DND-41 (cell line): ENCODE results near the gene PSMC3.

Source experiments
- CTCF ChIP-seq: IDR thresholded peaks from 2 replicates; pipeline ENCODE4 v1.5.1; 2012; ENCODE audit warnings: borderline replicate concordance, low read length, moderate library complexity, mild to moderate bottlenecking; ENCODE audit not compliant: poor library complexity, severe bottlenecking; ENCODE audit errors: extremely low read depth
- EZH2 ChIP-seq: IDR thresholded peaks from 3 replicates; pipeline ENCODE4 v1.6.1; 2012; ENCODE audit warnings: borderline replicate concordance, low read depth, mild to moderate bottlenecking, moderate library complexity, low read length, inconsistent platforms; ENCODE audit not compliant: severe bottlenecking

DNA sequence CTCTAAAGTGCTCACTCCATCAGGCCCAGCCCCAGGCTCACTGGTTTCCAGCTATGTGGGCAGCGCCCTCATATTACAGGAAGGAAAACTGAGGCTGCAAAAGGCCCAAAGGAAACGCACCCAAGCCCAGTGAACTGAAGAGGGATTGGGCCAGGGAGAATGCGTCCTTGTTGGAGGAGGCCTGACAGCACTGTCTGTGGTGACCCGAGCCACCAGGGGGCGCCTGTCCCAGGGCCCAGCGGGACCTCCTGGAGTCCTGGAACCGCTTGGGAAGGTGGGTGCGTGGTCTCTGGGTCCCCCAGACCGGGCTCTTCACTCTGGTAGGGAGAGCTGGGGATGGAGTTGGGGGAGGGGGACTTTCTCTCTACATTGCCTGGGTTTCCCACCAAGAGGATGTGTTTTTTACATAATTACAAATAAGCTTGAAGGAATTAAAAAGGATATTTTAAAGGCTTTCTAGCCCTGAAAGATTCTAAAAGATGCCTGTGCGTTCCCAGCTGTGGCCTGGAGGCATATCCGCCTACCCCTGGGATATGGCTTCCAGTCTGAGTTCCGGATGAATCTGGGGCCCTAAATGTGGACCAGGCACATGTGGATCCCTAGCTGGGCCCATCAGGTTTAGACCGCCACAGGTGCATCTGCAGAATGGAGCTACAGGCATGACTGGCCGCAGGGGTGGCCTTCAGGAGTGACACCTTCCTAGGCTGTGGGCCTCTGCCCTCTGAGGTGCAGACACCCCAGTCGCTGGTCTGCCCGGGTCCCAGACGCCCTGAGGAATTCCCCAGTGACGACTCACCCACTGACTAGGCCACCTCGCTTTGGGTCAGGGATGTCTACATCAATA is 52.1 kb downstream of the PSMC3 start:
- TF ChIP-seq CTCF (peak; percentile 96), EZH2 (no peak)
